ENCODE results near the gene SLC38A8.

SLC38A8 gene

DNA sequence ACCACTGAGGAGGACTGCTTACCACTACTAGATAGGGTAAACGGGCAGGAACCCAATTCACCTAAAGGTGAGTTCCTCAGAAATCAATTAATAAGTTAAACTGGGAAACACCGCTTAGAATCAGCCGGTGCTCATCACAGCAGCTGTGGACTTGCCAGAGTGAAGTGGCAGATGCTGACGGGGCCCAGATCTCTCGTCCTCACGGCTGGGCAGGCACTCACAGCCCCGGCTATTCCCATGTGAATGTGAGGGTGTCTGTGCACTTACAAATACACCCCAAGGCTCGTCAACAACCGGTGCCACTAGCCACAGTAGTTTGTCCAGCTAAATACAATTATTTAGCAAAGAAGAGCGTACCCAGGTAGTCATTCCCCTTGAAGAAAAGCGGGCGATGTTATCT is 44.4 kb upstream of the SLC38A8 start:
- no peak overlapping the region for H3K4me3 ChIP-seq (ENCODE audit: low read depth in 1 of 2, low read length in 1 of 2)
- H3K9me3 ChIP-seq = no peaks in the 10 kb centered on the region
- TF ChIP-seq, protein P1, sequence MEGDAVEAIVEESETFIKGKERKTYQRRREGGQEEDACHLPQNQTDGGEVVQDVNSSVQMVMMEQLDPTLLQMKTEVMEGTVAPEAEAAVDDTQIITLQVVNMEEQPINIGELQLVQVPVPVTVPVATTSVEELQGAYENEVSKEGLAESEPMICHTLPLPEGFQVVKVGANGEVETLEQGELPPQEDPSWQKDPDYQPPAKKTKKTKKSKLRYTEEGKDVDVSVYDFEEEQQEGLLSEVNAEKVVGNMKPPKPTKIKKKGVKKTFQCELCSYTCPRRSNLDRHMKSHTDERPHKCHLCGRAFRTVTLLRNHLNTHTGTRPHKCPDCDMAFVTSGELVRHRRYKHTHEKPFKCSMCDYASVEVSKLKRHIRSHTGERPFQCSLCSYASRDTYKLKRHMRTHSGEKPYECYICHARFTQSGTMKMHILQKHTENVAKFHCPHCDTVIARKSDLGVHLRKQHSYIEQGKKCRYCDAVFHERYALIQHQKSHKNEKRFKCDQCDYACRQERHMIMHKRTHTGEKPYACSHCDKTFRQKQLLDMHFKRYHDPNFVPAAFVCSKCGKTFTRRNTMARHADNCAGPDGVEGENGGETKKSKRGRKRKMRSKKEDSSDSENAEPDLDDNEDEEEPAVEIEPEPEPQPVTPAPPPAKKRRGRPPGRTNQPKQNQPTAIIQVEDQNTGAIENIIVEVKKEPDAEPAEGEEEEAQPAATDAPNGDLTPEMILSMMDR (IDR thresholded peaks at IDR 0.05) = no peak
- H3K27me3 ChIP-seq = no peaks in the 10 kb centered on the region
- peaks cover 36% of the 10 kb centered on the region for H3K36me3 ChIP-seq
- peaks cover 46 to 63% of the 10 kb centered on the region in 2 experiments for H3K4me1 ChIP-seq (ENCODE audit: control insufficient read depth in 1 of 2, insufficient read depth in 1 of 2, low read depth in 1 of 2, low read length in 1 of 2)
- no peak overlapping the region for H3K27ac ChIP-seq

DNA sequence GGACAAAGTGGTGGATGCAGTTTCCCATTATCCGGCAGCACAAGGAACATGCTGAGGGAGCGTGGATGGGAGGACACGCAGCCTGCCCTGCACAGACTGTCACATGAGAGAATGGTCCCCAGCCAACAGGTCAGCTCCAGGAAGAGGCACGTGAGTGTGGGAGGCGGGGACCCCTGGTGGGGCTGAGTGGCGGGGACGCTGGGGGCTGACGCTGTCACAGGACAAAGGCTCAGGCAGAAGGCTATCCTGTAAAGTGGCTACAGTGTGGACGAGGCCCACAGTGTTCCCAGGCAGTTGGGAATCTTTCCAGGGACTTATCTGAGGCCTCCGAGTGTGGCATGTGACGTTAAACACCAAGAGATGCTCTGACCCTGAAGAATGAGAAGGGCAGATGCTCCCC is 43.7 kb upstream of the SLC38A8 start:
- no peaks in the 10 kb centered on the region for H3K27me3 ChIP-seq
- H3K9me3 ChIP-seq = no peaks in the 10 kb centered on the region
- peaks cover 33% of the 10 kb centered on the region for H3K36me3 ChIP-seq
- H3K4me3 ChIP-seq (ENCODE audit: low read depth in 1 of 2, low read length in 1 of 2) = peak overlapping the region in 1 of 2 experiments; percentile 19
- H3K27ac ChIP-seq = peak overlapping the region; percentile 83
- TF ChIP-seq, protein P1 (IDR thresholded peaks at IDR 0.05) = no peak
- peaks cover 46 to 63% of the 10 kb centered on the region in 2 experiments for H3K4me1 ChIP-seq (ENCODE audit: control insufficient read depth in 1 of 2, insufficient read depth in 1 of 2, low read depth in 1 of 2, low read length in 1 of 2)

DNA sequence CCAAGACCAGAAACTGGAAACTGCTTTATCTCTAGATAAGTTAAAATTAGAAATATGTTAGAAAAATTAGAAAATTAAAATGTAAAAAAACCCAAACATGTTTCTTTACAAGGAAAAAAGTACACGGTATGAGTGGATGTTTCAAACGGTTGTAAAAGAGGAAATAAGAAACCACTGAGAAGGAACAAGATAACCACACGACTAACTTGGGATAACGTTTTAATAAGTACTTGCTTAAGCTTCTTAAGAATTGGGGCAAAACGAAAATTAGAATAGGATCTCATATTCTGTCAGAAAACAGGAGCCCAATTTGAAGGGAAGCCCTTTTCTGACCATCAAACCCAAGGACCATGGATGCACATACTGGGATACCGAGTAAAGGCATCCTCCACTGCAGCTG is 43.2 kb upstream of the SLC38A8 start:
- Histone ChIP-seq H3K27me3 (no peaks in the 10 kb centered on the region), H3K36me3 (peaks cover 32% of the 10 kb centered on the region)
- TF ChIP-seq, protein P1 (IDR thresholded peaks at IDR 0.05) = no peak

DNA sequence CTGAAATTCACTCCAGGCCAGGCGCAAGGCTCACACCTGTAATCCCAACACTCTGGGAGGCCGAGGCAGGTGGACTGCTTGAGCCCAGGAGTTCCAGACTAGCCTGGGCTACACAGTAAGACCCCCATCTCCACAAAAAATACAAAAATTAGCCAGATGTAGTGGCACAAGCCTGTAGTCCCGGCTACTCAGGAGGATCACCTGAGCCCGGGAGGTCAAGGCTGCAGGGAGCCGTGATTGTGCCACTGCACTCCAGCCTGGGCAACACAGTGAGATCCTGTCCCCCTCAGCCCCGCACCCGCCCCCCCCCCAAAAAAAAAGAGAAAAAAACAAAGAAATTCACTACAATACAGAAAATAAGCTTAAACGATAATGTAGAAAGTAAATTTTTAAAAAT is 42.7 kb upstream of the SLC38A8 start:
- peaks cover 46 to 63% of the 10 kb centered on the region in 2 experiments for H3K4me1 ChIP-seq (ENCODE audit: control insufficient read depth in 1 of 2, insufficient read depth in 1 of 2, low read depth in 1 of 2, low read length in 1 of 2)
- H3K36me3 ChIP-seq = peaks cover 32% of the 10 kb centered on the region
- H3K4me3 ChIP-seq (ENCODE audit: low read depth in 1 of 2, low read length in 1 of 2) = peak overlapping the region in 1 of 2 experiments; percentile 23
- TF ChIP-seq, protein P1 (IDR thresholded peaks at IDR 0.05) = no peak
- H3K27me3 ChIP-seq = no peaks in the 10 kb centered on the region
- H3K9me3 ChIP-seq = no peaks in the 10 kb centered on the region
- peak overlapping the region; percentile 83 for H3K27ac ChIP-seq

More for the DNA sequence above, 43.2 kb upstream of the SLC38A8 start:
- H3K27ac ChIP-seq = peak overlapping the region; percentile 83
- no peaks in the 10 kb centered on the region for H3K9me3 ChIP-seq
- H3K4me3 ChIP-seq (ENCODE audit: low read depth in 1 of 2, low read length in 1 of 2) = peak overlapping the region in 1 of 2 experiments; percentile 19
- peaks cover 46 to 63% of the 10 kb centered on the region in 2 experiments for H3K4me1 ChIP-seq (ENCODE audit: control insufficient read depth in 1 of 2, insufficient read depth in 1 of 2, low read depth in 1 of 2, low read length in 1 of 2)

DNA sequence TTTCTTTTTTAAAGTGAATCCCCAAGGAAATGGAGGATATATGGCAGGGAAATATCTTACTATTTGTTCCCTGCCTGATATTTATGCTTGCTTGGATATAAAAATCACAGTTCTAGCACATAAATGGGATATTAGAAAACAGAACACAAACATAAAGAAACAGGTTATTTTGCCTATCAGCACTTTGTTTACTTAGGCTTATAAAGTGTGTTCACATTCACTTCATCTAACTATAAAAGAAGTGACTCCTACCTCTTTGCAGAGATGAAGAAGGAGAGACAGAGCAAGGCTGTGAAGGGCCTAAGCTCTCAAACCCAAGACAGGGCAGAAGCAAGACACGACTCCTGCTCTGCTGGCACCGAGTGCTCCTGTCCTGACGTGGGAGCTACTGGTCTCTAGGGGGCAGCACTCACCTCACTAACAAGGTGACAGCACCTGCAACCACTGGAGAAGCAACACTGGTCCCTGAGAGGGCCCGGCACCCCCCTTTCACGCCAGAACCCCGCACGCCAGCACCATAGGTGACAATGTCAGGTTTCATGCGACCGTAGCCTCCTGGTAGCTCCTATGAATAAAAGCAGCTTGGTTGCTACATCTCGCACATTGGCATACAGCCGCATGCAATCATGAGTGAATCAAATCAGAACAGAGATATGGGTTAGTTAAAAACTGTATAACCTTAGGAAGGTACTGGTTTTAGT is 42.1 kb upstream of the SLC38A8 start:
- Histone ChIP-seq H3K27me3 (no peaks in the 10 kb centered on the region), H3K9me3 (no peaks in the 10 kb centered on the region), H3K4me3 (ENCODE audit: low read depth in 1 of 2, low read length in 1 of 2) (peak overlapping the region in 1 of 2 experiments; percentile 23), H3K27ac (peak overlapping the region; percentile 83), H3K36me3 (peaks cover 30% of the 10 kb centered on the region), H3K4me1 (ENCODE audit: control insufficient read depth in 1 of 2, insufficient read depth in 1 of 2, low read depth in 1 of 2, low read length in 1 of 2) (peaks cover 46 to 63% of the 10 kb centered on the region in 2 experiments)
- TF ChIP-seq, protein P1 (IDR thresholded peaks at IDR 0.05) = peak; percentile 70
